Endothelial cell of umbilical vein (primary cell): Measurements from ENCODE around the gene TPRG1L. TPM values are rescaled to one million over a fixed set of nuclear protein-coding genes. Genes with fewer than 3 reads are reported as not detected.

ENCODE experiments used
- BruUV-seq: library from RNA; stranded (reverse); fragments of 400-500 nt; replicated peaks from 2 replicates; lab custom pipeline; 2021; lab: Mats Ljungman, UMichigan
- CTCF ChIA-PET: fragments of 300-600, 350-600 bp; sonication (Branson Sonifier 250); formaldehyde crosslinking; loops from one replicate; lab custom pipeline; 2021; ENCODE audit warnings: antibody characterized with exemption, inconsistent platforms; lab: Charles Lee
- POLR2A ChIA-PET: fragments of 300-600, 350-600 bp; sonication (Branson Sonifier 250); formaldehyde crosslinking; loops from one replicate; lab custom pipeline; 2021; ENCODE audit warnings: antibody characterized with exemption, inconsistent platforms; lab: Charles Lee
- DNase-seq: peaks from one replicate; pipeline ENCODE4 v3.0.0-alpha.2; 2011; ENCODE audit warnings: low read depth, low spot score
- FAIRE-seq: peaks from 2 replicates; lab custom pipeline; 2011; peaks lifted over from hg19 to GRCh38; lab: Jason Lieb, UNC
- H2AFZ ChIP-seq: 2 replicates; pipeline ENCODE4 v1.6.0; 2012; ENCODE audit warnings: low read depth, low read length, control low read depth, inconsistent platforms
- H3K27ac ChIP-seq: 2 replicates; pipeline ENCODE4 v1.5.1; 2011; ENCODE audit warnings: low read depth, mild to moderate bottlenecking, control low read depth, low read length, moderate library complexity; ENCODE audit not compliant: insufficient read depth
- H3K27me3 ChIP-seq, 2 experiments: 2 replicates each; pipeline versions ENCODE4 v1.6.0 to v1.6.1; 2011; ENCODE audit warnings: low read length in 2 of 2, mixed read lengths in 1 of 2; ENCODE audit not compliant: control insufficient read depth in 2 of 2, insufficient read depth in 2 of 2
- H3K36me3 ChIP-seq, 2 experiments: 2 replicates in 1 of 2; 3 replicates in 1 of 2; pipeline ENCODE4 v1.5.1; 2011; ENCODE audit warnings: low read length in 2 of 2, mild to moderate bottlenecking in 1 of 2, moderate library complexity in 1 of 2; ENCODE audit not compliant: control insufficient read depth in 2 of 2, insufficient read depth in 2 of 2; ENCODE audit errors: extremely low read depth in 1 of 2
- H3K4me1 ChIP-seq: 3 replicates; pipeline ENCODE4 v1.5.1; 2011; ENCODE audit warnings: mild to moderate bottlenecking, low read length; ENCODE audit not compliant: control insufficient read depth, insufficient read depth; ENCODE audit errors: extremely low read depth
- H3K4me2 ChIP-seq: 2 replicates; pipeline ENCODE4 v1.6.1; 2011; ENCODE audit warnings: low read length, control low read depth, mixed read lengths; ENCODE audit not compliant: insufficient read depth
- H3K4me3 ChIP-seq, 3 experiments: fragments of 200-600 bp in 1 of 3; sonication (generic), shearing (Covaris generic) in 1 of 3; replicated peaks in 1 of 3; 2 replicates each; pipeline ENCODE4 v1.5.1; 2011 to 2016; ENCODE audit warnings: control low read depth in 3 of 3, low read length in 3 of 3, mild to moderate bottlenecking in 2 of 3, inconsistent platforms in 1 of 3, low read depth in 1 of 3, moderate library complexity in 1 of 3; ENCODE audit not compliant: insufficient read depth in 1 of 3
- H3K79me2 ChIP-seq: 2 replicates; pipeline ENCODE4 v1.6.0; 2012; ENCODE audit warnings: low read length, inconsistent platforms; ENCODE audit not compliant: control insufficient read depth, insufficient read depth
- H3K9ac ChIP-seq: replicated peaks from 2 replicates; pipeline ENCODE3; 2011; ENCODE audit warnings: low read length, control low read depth; ENCODE audit not compliant: insufficient read depth; ENCODE audit errors: extremely low read depth
- H3K9me1 ChIP-seq: replicated peaks from 3 replicates; pipeline ENCODE4 v1.6.0; 2011; ENCODE audit warnings: mild to moderate bottlenecking, low read length; ENCODE audit not compliant: control insufficient read depth, insufficient read depth; ENCODE audit errors: extremely low read depth
- H3K9me3 ChIP-seq: replicated peaks from 2 replicates; pipeline ENCODE4 v1.5.1; 2012; ENCODE audit warnings: low read length, inconsistent platforms; ENCODE audit not compliant: control insufficient read depth, insufficient read depth
- H4K20me1 ChIP-seq: replicated peaks from 2 replicates; pipeline ENCODE3; 2011; ENCODE audit warnings: mild to moderate bottlenecking, low read length; ENCODE audit not compliant: control insufficient read depth, insufficient read depth; ENCODE audit errors: extremely low read depth
- CTCF ChIP-seq, 2 donors: IDR thresholded peaks; 1 replicate in 1 of 2; 2 replicates in 1 of 2; pipeline ENCODE4 v1.5.1; 2011; ENCODE audit warnings: low read length in 2 of 2, mild to moderate bottlenecking in 2 of 2, moderate library complexity in 2 of 2, control low read depth in 1 of 2, inconsistent platforms in 1 of 2, low read depth in 1 of 2; ENCODE audit not compliant: insufficient read depth in 1 of 2; ENCODE audit errors: extremely low read depth in 1 of 2
- EZH2 ChIP-seq: IDR thresholded peaks from 2 replicates; pipeline ENCODE4 v1.6.1; 2012; ENCODE audit warnings: borderline replicate concordance, low read depth, mild to moderate bottlenecking, moderate library complexity, low read length, inconsistent platforms; ENCODE audit not compliant: severe bottlenecking
- FOS ChIP-seq: IDR thresholded peaks from 2 replicates; pipeline ENCODE4 v1.6.1; 2011; ENCODE audit warnings: mild to moderate bottlenecking, low read length, moderate library complexity, borderline replicate concordance; ENCODE audit not compliant: insufficient read depth
- GATA2 ChIP-seq: IDR thresholded peaks from 2 replicates; pipeline ENCODE4 v1.7.0; 2011; ENCODE audit warnings: low read depth, mild to moderate bottlenecking, moderate library complexity, mixed read lengths, low read length; ENCODE audit not compliant: insufficient read length, insufficient read depth
- JUN ChIP-seq: IDR thresholded peaks from 2 replicates; pipeline ENCODE4 v1.6.1; 2011; ENCODE audit warnings: borderline replicate concordance, low read depth; ENCODE audit not compliant: insufficient read length, insufficient read depth
- MAX ChIP-seq: IDR thresholded peaks from 2 replicates; pipeline ENCODE4 v1.6.1; 2011; ENCODE audit not compliant: insufficient read depth, insufficient read length
- MYC ChIP-seq: IDR thresholded peaks from one replicate; pipeline ENCODE4 v1.6.1; 2011; ENCODE audit warnings: mild to moderate bottlenecking, low read depth, low read length
- POLR2A ChIP-seq: IDR thresholded peaks from 2 replicates; pipeline ENCODE4 v1.6.1; 2012; ENCODE audit warnings: low read depth, mild to moderate bottlenecking, control low read depth, low read length
- POLR2AphosphoS5 ChIP-seq: IDR thresholded peaks from 2 replicates; pipeline ENCODE4 v1.6.1; 2012; ENCODE audit warnings: low read depth, mild to moderate bottlenecking, control low read depth, low read length, moderate library complexity; ENCODE audit not compliant: insufficient read depth
- dilution Hi-C: fragments of 300-500 bp; cut with MboI; formaldehyde crosslinking; loops from one replicate; pipeline ENCODE4 v1.15.0; 2019; ENCODE audit warnings: low sequenced_read_pairs; ENCODE audit not compliant: extremely low pct_ligation_motif_present
- intact Hi-C: fragments of 100-400 bp; cut with micrococcal nuclease; formaldehyde crosslinking; loops from one replicate; pipeline ENCODE4 v1.10.0; 2022
- polyA plus RNA-seq, 4 experiments: library from polyadenylated mRNA; depleted of rRNA in 3 of 4; stranded (reverse) in 3 of 4; unstranded in 1 of 4; fragments of >200 nt; gene quantifications; 2 replicates each; pipeline versions ENCODE4 v1.2.1 to v1.2.3, GENCODE V29; 2011 to 2012; ENCODE audit warnings: missing spikeins in 1 of 4
- total RNA-seq: library from RNA; stranded (reverse); gene quantifications from 2 replicates; pipeline ENCODE4 v1.2.3, GENCODE V29; 2021

TPRG1L gene
- total and polyA plus RNA-seq, 2 donors (not counting 3 experiments of a cell fraction or from before 2014, with no cell fraction given) = 52.3 to 53.8 TPM

DNA sequence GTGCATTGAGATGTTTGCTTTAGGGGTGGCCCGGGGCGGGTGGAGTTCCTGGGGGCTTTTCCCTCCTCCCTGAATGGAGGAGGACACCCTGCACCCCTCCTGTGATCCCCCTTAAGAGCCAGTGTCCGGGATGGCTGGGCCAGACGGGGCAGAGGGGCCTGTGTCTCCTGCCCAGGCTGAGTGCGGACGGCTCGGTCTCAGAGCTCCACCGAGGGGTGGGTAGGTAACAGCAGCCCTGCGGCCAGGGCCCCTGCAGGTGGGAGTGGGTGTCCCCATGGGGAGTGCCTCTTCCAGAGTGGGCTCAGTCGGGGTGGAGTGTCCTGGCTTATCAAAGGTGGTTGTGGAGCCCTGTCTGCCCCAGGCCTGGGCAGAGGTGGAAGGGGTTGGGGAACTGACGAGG, 50.6 kb downstream of the TPRG1L start:
- no peaks in the 10 kb centered on the region for H3K79me2 ChIP-seq
- dilution Hi-C loops (no loop called here), intact Hi-C loops (no loop called here)
- H3K4me2 ChIP-seq = no peak overlapping the region
- H3K27ac ChIP-seq = no peak overlapping the region
- DNase-seq (no peak), FAIRE-seq (no peak)
- H3K9me1 ChIP-seq = no peaks in the 10 kb centered on the region
- no peak overlapping the region for H3K9ac ChIP-seq
- BruUV-seq = no TSS peak
- H3K4me3 ChIP-seq = no peak overlapping the region
- H3K36me3 ChIP-seq = no peaks in the 10 kb centered on the region
- no peaks in the 10 kb centered on the region for H4K20me1 ChIP-seq
- ChIA-PET CTCF (no interaction called here), POLR2A (no interaction called here)
- H3K4me1 ChIP-seq = no peaks in the 10 kb centered on the region
- TF ChIP-seq FOS = no peak
- TF ChIP-seq POLR2AphosphoS5 = no peak
- no peak for TF ChIP-seq MAX
- TF ChIP-seq CTCF (IDR thresholded peaks at IDR 0.05; ENCODE audit: extremely low read depth in 1 of 2, insufficient read depth in 1 of 2, low read depth in 1 of 2, low read length in 2 of 2) = no peak
- TF ChIP-seq POLR2A = no peak
- TF ChIP-seq EZH2 = no peak
- TF ChIP-seq GATA2 = no peak
- no peak for TF ChIP-seq JUN
- no peak for TF ChIP-seq MYC
- no peaks in the 10 kb centered on the region for H3K9me3 ChIP-seq
- H3K27me3 ChIP-seq = no peaks in the 10 kb centered on the region
- no peak overlapping the region for H2AFZ ChIP-seq
